Measurements from ENCODE around the gene LIPI.

- TF ChIP-seq, protein P1, sequence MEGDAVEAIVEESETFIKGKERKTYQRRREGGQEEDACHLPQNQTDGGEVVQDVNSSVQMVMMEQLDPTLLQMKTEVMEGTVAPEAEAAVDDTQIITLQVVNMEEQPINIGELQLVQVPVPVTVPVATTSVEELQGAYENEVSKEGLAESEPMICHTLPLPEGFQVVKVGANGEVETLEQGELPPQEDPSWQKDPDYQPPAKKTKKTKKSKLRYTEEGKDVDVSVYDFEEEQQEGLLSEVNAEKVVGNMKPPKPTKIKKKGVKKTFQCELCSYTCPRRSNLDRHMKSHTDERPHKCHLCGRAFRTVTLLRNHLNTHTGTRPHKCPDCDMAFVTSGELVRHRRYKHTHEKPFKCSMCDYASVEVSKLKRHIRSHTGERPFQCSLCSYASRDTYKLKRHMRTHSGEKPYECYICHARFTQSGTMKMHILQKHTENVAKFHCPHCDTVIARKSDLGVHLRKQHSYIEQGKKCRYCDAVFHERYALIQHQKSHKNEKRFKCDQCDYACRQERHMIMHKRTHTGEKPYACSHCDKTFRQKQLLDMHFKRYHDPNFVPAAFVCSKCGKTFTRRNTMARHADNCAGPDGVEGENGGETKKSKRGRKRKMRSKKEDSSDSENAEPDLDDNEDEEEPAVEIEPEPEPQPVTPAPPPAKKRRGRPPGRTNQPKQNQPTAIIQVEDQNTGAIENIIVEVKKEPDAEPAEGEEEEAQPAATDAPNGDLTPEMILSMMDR (conservative IDR thresholded peaks at IDR 0.05; ENCODE audit: low read length): no peak
- TF ChIP-seq EZH2phosphoT487 (IDR thresholded peaks at IDR 0.05; ENCODE audit: borderline replicate concordance, low read depth, low read length): no peak
Measured at GRCh38 chr21:14229399-14229798, 18.6 kb upstream of the LIPI start.

Data from OCI-LY7 (cell line).